ENCODE data around the gene HIVEP2. TPM values are rescaled to one million over a fixed set of nuclear protein-coding genes. Genes with fewer than 3 reads are reported as not detected.

Gene HIVEP2
- polyA plus RNA-seq, 10 donors = 11.7 to 25.4 (median 18.7) TPM

GRCh38 chr6:142787422-142787821, 157.6 kb downstream of the HIVEP2 start:
- DNase-seq = no peak

- no peak for DNase-seq
These were observed 158.5 kb downstream of the HIVEP2 start for GRCh38 chr6:142786476-142786875.

- DNase-seq = no peak
These were observed 160.6 kb downstream of the HIVEP2 start for GRCh38 chr6:142784344-142784743.

GRCh38 chr6:142783499-142783898, 161.5 kb downstream of the HIVEP2 start:
- no peak for DNase-seq

GRCh38 chr6:142781129-142781528, 163.8 kb downstream of the HIVEP2 start:
- no peak for DNase-seq

GRCh38 chr6:142773859-142774648, 170.9 kb downstream of the HIVEP2 start:
- DNase-seq = no peak

- no peak for DNase-seq
These were observed 171.7 kb downstream of the HIVEP2 start for GRCh38 chr6:142773324-142773723.

GRCh38 chr6:142771162-142771561, 173.8 kb downstream of the HIVEP2 start:
- DNase-seq = no peak

GRCh38 chr6:142765306-142765705, 179.7 kb downstream of the HIVEP2 start:
- no peak for DNase-seq

GRCh38 chr6:142764311-142764710, 180.7 kb downstream of the HIVEP2 start:
- DNase-seq = no peak

GRCh38 chr6:142763205-142763604, 181.8 kb downstream of the HIVEP2 start:
- peak in 1 of 3 donors; percentile 65 for DNase-seq

GRCh38 chr6:142761756-142762155, 183.2 kb downstream of the HIVEP2 start:
- no peak for DNase-seq

GRCh38 chr6:142760152-142760551, 184.8 kb downstream of the HIVEP2 start:
- DNase-seq = peak in 1 of 3 donors; percentile 29

- no peak for DNase-seq
These were observed 186.3 kb downstream of the HIVEP2 start for GRCh38 chr6:142758629-142759025.

- no peak for DNase-seq
These were observed 186.9 kb downstream of the HIVEP2 start for GRCh38 chr6:142757852-142758628.

GRCh38 chr6:142756215-142756630, 188.8 kb downstream of the HIVEP2 start:
- DNase-seq = peak in 1 of 3 donors; percentile 51

GRCh38 chr6:142753196-142753595, 191.8 kb downstream of the HIVEP2 start:
- no peak for DNase-seq

GRCh38 chr6:142752348-142752747, 192.6 kb downstream of the HIVEP2 start:
- DNase-seq = no peak

- DNase-seq = no peak
These were observed 193.5 kb downstream of the HIVEP2 start for GRCh38 chr6:142751452-142751851.

- DNase-seq = no peak
These were observed 194.0 kb downstream of the HIVEP2 start for GRCh38 chr6:142750998-142751397.

GRCh38 chr6:142749556-142749955, 195.4 kb downstream of the HIVEP2 start:
- DNase-seq = no peak

GRCh38 chr6:142746524-142746923, 198.5 kb downstream of the HIVEP2 start:
- DNase-seq = peak in 1 of 3 donors; percentile 17

GRCh38 chr6:142744836-142745235, 200.1 kb downstream of the HIVEP2 start:
- no peak for DNase-seq
